Breast epithelium (tissue), 4 donors: ENCODE results near the gene IFIT1. TPM values are rescaled to one million over a fixed set of nuclear protein-coding genes. Genes with fewer than 3 reads are reported as not detected.

Experiments used
- DNase-seq, 2 donors: peaks; one replicate each; pipeline ENCODE4 v3.0.0-alpha.2; 2019; ENCODE audit warnings: low spot score in 2 of 2
- H3K27ac ChIP-seq, 2 donors: fragments of 200-600 bp; sonication (generic) in 1 of 2; one replicate each; pipeline ENCODE4 v1.5.1; 2016 to 2019; ENCODE audit warnings: mild to moderate bottlenecking in 1 of 2
- H3K27me3 ChIP-seq, 2 donors: fragments of 200-600 bp; sonication (generic) in 1 of 2; one replicate each; pipeline versions ENCODE4 v1.5.1 to v1.6.0; 2017 to 2019; ENCODE audit warnings: control low read depth in 1 of 2, mild to moderate bottlenecking in 1 of 2
- H3K36me3 ChIP-seq: fragments of 200-600 bp; one replicate; pipeline ENCODE4 v1.5.1; 2019
- H3K4me1 ChIP-seq, 2 donors: fragments of 200-600 bp; sonication (generic); one replicate each; pipeline ENCODE4 v1.5.1; 2016 to 2019; ENCODE audit warnings: control low read depth in 1 of 2
- H3K4me3 ChIP-seq, 3 donors: fragments of 200-600 bp; sonication (generic); 1 replicate in 2 of 3; 2 replicates in 1 of 3; pipeline ENCODE4 v1.5.1; 2016 to 2019; ENCODE audit warnings: mild to moderate bottlenecking in 3 of 3, moderate library complexity in 2 of 3
- H3K9me3 ChIP-seq, 2 donors: fragments of 200-600 bp; sonication (generic) in 1 of 2; one replicate each; pipeline ENCODE4 v1.5.1; 2016 to 2019; ENCODE audit warnings: control low read depth in 1 of 2
- CTCF ChIP-seq, 3 donors: fragments of 450-650 bp; IDR thresholded peaks; one replicate each; pipeline ENCODE4 v1.5.1; 2016 to 2017; ENCODE audit warnings: antibody characterized with exemption in 3 of 3, mild to moderate bottlenecking in 3 of 3, moderate library complexity in 3 of 3
- POLR2A ChIP-seq: fragments of 450-650 bp; IDR thresholded peaks from one replicate; pipeline ENCODE4 v1.6.1; 2016; ENCODE audit warnings: antibody characterized with exemption, mild to moderate bottlenecking, moderate library complexity
- POLR2AphosphoS5 ChIP-seq, 3 donors: sonication (generic); formaldehyde crosslinking; IDR thresholded peaks; one replicate each; pipeline ENCODE4 v1.6.1; 2017; ENCODE audit warnings: antibody characterized with exemption in 3 of 3
- intact Hi-C: fragments of 100-400 bp; cut with DNase I; formaldehyde crosslinking; loops from one replicate; pipeline ENCODE4 v1.15.1; 2023; ENCODE audit warnings: low total_unique reads
- total RNA-seq, 3 donors: library from RNA; depleted of rRNA; stranded (reverse); fragments of >200 nt; gene quantifications; one replicate each; pipeline ENCODE4 v1.1.0, GENCODE V29; 2016

IFIT1 gene
- total RNA-seq, 3 donors from 2014 or later = 10.2 to 13.9 (median 11.4) TPM

GRCh38 chr10:89450901-89451300 is 58.5 kb downstream of the IFIT1 start:
- intact Hi-C loops = no loop called here
- TF ChIP-seq CTCF (IDR thresholded peaks at IDR 0.05) (no peak), POLR2AphosphoS5 (IDR thresholded peaks at IDR 0.05) (no peak), POLR2A (no peak)
- H3K4me3 ChIP-seq = no peak overlapping the region
- H3K9me3 ChIP-seq = no peaks in the 10 kb centered on the region
- H3K27me3 ChIP-seq = no peaks in the 10 kb centered on the region
- no peak for DNase-seq
- no peak overlapping the region for H3K27ac ChIP-seq
- H3K36me3 ChIP-seq = no peaks in the 10 kb centered on the region
- H3K4me1 ChIP-seq = no peaks in the 10 kb centered on the region

- TF ChIP-seq POLR2A (no peak), POLR2AphosphoS5 (IDR thresholded peaks at IDR 0.05) (no peak), CTCF (IDR thresholded peaks at IDR 0.05) (no peak)
- intact Hi-C loops = no loop called here
- no peak overlapping the region for H3K4me3 ChIP-seq
- H3K27me3 ChIP-seq = no peaks in the 10 kb centered on the region
- no peak overlapping the region for H3K27ac ChIP-seq
- no peak for DNase-seq
- no peaks in the 10 kb centered on the region for H3K9me3 ChIP-seq
- no peaks in the 10 kb centered on the region for H3K4me1 ChIP-seq
- no peaks in the 10 kb centered on the region for H3K36me3 ChIP-seq
These were observed 59.8 kb downstream of the IFIT1 start for GRCh38 chr10:89452193-89452592.

GRCh38 chr10:89454561-89455347 is 62.3 kb downstream of the IFIT1 start:
- Histone ChIP-seq H3K36me3 (no peaks in the 10 kb centered on the region), H3K27me3 (no peaks in the 10 kb centered on the region), H3K9me3 (no peaks in the 10 kb centered on the region), H3K27ac (no peak overlapping the region), H3K4me3 (no peak overlapping the region), H3K4me1 (no peaks in the 10 kb centered on the region)
- intact Hi-C loops = no loop called here
- TF ChIP-seq POLR2A (no peak), POLR2AphosphoS5 (IDR thresholded peaks at IDR 0.05) (no peak), CTCF (IDR thresholded peaks at IDR 0.05) (no peak)
- no peak for DNase-seq

Other genes starting within 250 kb of the IFIT1 start
- 1 to 10 TPM in 2 of 3 donors, under 1 TPM in 1; 0.16 to 6.0 (median 2.0) TPM for gene CH25H, start 185.3 kb upstream of the IFIT1 start, total RNA-seq
- 10 to 100 TPM; 44.9 to 90.7 (median 67.2) TPM for gene LIPA, start 140.8 kb upstream of the IFIT1 start, total RNA-seq
- gene IFIT2, start 90.6 kb upstream of the IFIT1 start, total RNA-seq = 1 to 10 TPM; 2.6 to 6.6 (median 3.5) TPM
- 10 to 100 TPM in 1 of 3 donors, 1 to 10 TPM in 2; 8.2 to 10.4 (median 9.5) TPM for gene IFIT3, start 64.6 kb upstream of the IFIT1 start, total RNA-seq
- gene IFIT1B, start 14.6 kb upstream of the IFIT1 start, total RNA-seq = not detected
- gene IFIT5, start 21.9 kb downstream of the IFIT1 start, total RNA-seq = 10 to 100 TPM; 13.8 to 19.7 (median 16.0) TPM
- gene SLC16A12, start 143.0 kb downstream of the IFIT1 start, total RNA-seq = 1 to 10 TPM; 2.6 to 4.8 (median 3.4) TPM